ENCODE results near the gene UNC5CL. TPM values are rescaled to one million over a fixed set of nuclear protein-coding genes. Genes with fewer than 3 reads are reported as not detected.

The UNC5CL gene
- total and polyA plus RNA-seq, 9 of the 15 experiments (the other 6 are each of a cell fraction or from before 2014, with no cell fraction given) = 0.07 to 1.8 (median 0.62) TPM; not detected in 1

DNA sequence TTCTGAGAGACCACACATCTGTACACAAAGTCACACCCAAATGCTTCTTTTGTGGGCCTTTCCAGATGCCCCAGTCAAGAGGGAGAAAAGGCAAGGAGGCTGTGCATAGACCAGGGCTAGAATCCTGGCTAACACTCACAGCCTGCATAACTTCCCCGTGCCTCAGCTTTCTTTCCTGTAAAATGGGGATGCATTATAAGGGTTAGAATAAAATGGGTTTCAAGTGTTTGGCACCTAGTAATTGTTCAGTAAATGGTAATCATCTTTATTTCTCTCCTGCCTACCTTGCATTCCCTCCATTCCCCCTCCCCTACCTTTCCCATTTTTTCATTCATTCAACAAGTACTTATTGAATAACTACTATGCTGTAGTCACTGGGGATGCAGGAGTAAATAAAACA, 29.4 kb downstream of the UNC5CL start:
- DNase-seq (ENCODE audit: extremely low read depth in 1 of 4, low spot score in 3 of 4) = no peak
- Histone ChIP-seq H3K4me1 (replicated peaks in 1 of 2; ENCODE audit: control insufficient read depth in 2 of 2, insufficient read depth in 2 of 2, low read length in 2 of 2) (no peaks in the 10 kb centered on the region), H4K20me1 (replicated peaks; ENCODE audit: control insufficient read depth, insufficient read depth, low read length) (no peaks in the 10 kb centered on the region; the same call in 1 of the 2 replicates), H3K9ac (ENCODE audit: insufficient read depth in 1 of 2, low read depth in 2 of 2, low read length in 2 of 2) (no peak overlapping the region), H3K27me3 (ENCODE audit: control insufficient read depth in 2 of 2, insufficient read depth in 2 of 2, low read length in 2 of 2) (peaks cover 11 to 20% of the 10 kb centered on the region in 2 experiments; a peak in 4 of 5 replicates), H3K27ac (ENCODE audit: extremely low read depth, low read depth, low read length) (no peak overlapping the region), H3K9me3 (replicated peaks; ENCODE audit: control insufficient read depth, insufficient read depth, low read depth, low read length) (no peaks in the 10 kb centered on the region), H3K4me3 (no peak overlapping the region), H3K79me2 (ENCODE audit: control insufficient read depth, insufficient read depth, low read length) (no peaks in the 10 kb centered on the region), H3K36me3 (ENCODE audit: control insufficient read depth, insufficient read depth, low read length) (no peaks in the 10 kb centered on the region), H2AFZ (ENCODE audit: low read depth, low read length) (no peak overlapping the region), H3K4me2 (ENCODE audit: insufficient read depth, low read length) (no peak overlapping the region), H3K9me1 (ENCODE audit: control insufficient read depth, insufficient read depth, low read length) (no peaks in the 10 kb centered on the region)
- CTCF ChIA-PET (ENCODE audit: low intra/inter-chr PET ratio) = interaction anchor here (1.2 kb wide), 1 partner anchor 9 kb away, joined by 3 read pairs; no protein-coding TSS in a partner anchor
- 0% methylated on average over 1 of the region's 1 CpG for WGBS (ENCODE audit: insufficient coverage, low coverage, missing lambda C conversion rate)
- BruUV-seq (replicated peaks) = no TSS peak
- intact Hi-C loops (cut with micrococcal nuclease) (no loop called here), in situ Hi-C loops (cut with MboI) (no loop called here)
- peak; percentile 40 for TF ChIP-seq RBM25 (IDR thresholded peaks at IDR 0.05; ENCODE audit: low read depth, low read length, severe bottlenecking)
- TF ChIP-seq SLC30A9 (CRISPR knock-in tag; IDR thresholded peaks at IDR 0.05) = no peak
- no peak for TF ChIP-seq ZBTB40 (IDR thresholded peaks at IDR 0.05)
- TF ChIP-seq ZBTB40 (CRISPR knock-in tag; IDR thresholded peaks at IDR 0.05) = no peak
- POLR2A ChIA-PET = interaction anchor here (0.8 kb wide), 1 partner anchor 18 kb away, joined by 3 read pairs; no protein-coding TSS in a partner anchor
- no peak for ATAC-seq
- FAIRE-seq = no peak

Data from K562 (cell line).